MCF 10A (cell line): ENCODE measurements around the gene STUB1. TPM values are rescaled to one million over a fixed set of nuclear protein-coding genes. Genes with fewer than 3 reads are reported as not detected.

Experiments used
- BruUV-seq: library from RNA; stranded (reverse); fragments of 400-500 nt; replicated peaks from 2 replicates; lab custom pipeline; 2021; lab: Mats Ljungman, UMichigan
- CTCF ChIA-PET: fragments of 300-600 bp; sonication (Branson Sonifier 250); formaldehyde crosslinking; extraction: SDS; loops from one replicate; lab custom pipeline; 2021; ENCODE audit warnings: antibody characterized with exemption, inconsistent platforms; lab: Yijun Ruan, JAX
- POLR2A ChIA-PET: fragments of 300-600, 350-650 bp; sonication (Branson Sonifier 250); formaldehyde crosslinking; extraction: SDS; loops from one replicate; lab custom pipeline; 2020; ENCODE audit warnings: antibody characterized with exemption, inconsistent platforms; lab: Yijun Ruan, JAX
- DNase-seq: peaks from one replicate; pipeline ENCODE4 v3.0.0-alpha.2; 2018; ENCODE audit not compliant: unreplicated experiment
- H3K27ac Mint-ChIP-seq: one replicate; pipeline ENCODE4 v1.8.0; 2022; ENCODE audit warnings: mild to moderate bottlenecking, low read depth, mixed read lengths; ENCODE audit not compliant: unreplicated experiment
- H3K27me3 Mint-ChIP-seq: one replicate; pipeline ENCODE4 v1.8.0; 2022; ENCODE audit warnings: mixed read lengths; ENCODE audit not compliant: insufficient read depth, unreplicated experiment
- H3K36me3 Mint-ChIP-seq: one replicate; pipeline ENCODE4 v1.8.0; 2022; ENCODE audit warnings: mild to moderate bottlenecking, moderate library complexity, mixed read lengths; ENCODE audit not compliant: insufficient read depth, unreplicated experiment
- H3K4me1 Mint-ChIP-seq: one replicate; pipeline ENCODE4 v1.8.0; 2022; ENCODE audit warnings: mixed read lengths; ENCODE audit not compliant: insufficient read depth, unreplicated experiment
- H3K4me3 Mint-ChIP-seq: one replicate; pipeline ENCODE4 v1.8.0; 2022; ENCODE audit warnings: mild to moderate bottlenecking, moderate library complexity, mixed read lengths; ENCODE audit not compliant: unreplicated experiment
- H3K9me3 Mint-ChIP-seq: one replicate; pipeline ENCODE4 v1.8.0; 2022; ENCODE audit warnings: mixed read lengths; ENCODE audit not compliant: unreplicated experiment
- CTCF ChIP-seq: fragments of 200-600 bp; IDR thresholded peaks from one replicate; pipeline ENCODE4 v1.8.0; 2022; ENCODE audit warnings: antibody characterized with exemption, mild to moderate bottlenecking; ENCODE audit not compliant: unreplicated experiment
- intact Hi-C: fragments of 100-400 bp; cut with micrococcal nuclease; formaldehyde crosslinking; loops from 2 replicates; pipeline ENCODE4 v1.14.1; 2022
- total RNA-seq: library from RNA; stranded (reverse); gene quantifications from 2 replicates; pipeline ENCODE4 v1.2.3, GENCODE V29; 2022

STUB1 gene
- total RNA-seq, 1 experiment from 2014 or later = 124 TPM

- Mint-ChIP-seq H3K27me3 (no peaks in the 10 kb centered on the region), H3K9me3 (no peaks in the 10 kb centered on the region), H3K36me3 (peaks cover 59% of the 10 kb centered on the region), H3K4me3 (peak overlapping the region; percentile 76), H3K4me1 (peaks cover 6% of the 10 kb centered on the region), H3K27ac (no peak overlapping the region)
- intact Hi-C loops = no loop called here
- no peak for DNase-seq
- no TSS peak for BruUV-seq
- TF ChIP-seq CTCF = no peak
- POLR2A ChIA-PET = interaction anchor here (0.7 to 2.9 kb wide), 11 partner anchors 7 to 155 kb away, joined by 3 to 32 read pairs (median 6); partner anchors contain the start of genes ANTKMT, CAPN15 and WDR24
- CTCF ChIA-PET = interaction anchor here (0.6 to 1.8 kb wide), 3 partner anchors 15 to 30 kb away, joined by 3 to 9 read pairs (median 5); partner anchors contain the start of gene RHOT2
These were observed 2.5 kb downstream of the STUB1 start for GRCh38 chr16:682493-683395.

DNA sequence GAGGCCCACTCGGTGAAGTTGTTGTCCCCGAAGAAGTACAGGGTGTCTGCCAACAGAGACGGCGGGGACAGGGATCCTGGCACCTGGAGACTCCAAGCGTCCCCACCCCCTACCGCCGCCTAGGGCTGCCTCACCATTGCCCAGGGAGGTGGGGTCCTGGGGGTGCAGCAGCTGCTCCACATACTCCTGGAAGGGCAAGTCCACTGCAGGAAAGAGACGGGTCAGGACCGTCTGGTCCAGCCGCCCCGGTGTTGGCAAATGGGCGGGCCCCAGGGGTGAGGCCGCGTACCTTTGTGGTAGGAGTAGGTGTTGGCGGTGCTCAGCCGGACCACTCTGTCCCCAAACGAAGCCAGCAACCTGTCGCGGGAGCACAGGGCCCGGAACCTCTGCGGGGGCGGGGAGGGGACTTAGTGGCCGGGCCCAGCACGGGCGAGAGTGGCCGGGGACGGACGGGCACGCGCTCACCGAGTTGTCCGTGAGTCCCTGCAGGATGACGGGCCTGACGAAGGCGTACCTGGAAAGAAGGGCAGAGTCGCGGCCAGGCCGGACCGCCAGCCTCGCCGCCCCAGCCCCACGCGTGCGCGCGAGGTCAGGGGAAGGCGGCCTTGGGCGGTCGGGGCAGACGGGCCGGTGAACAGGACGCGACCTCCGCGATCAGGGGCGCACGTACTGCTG, 3.3 kb downstream of the STUB1 start:
- POLR2A ChIA-PET = interaction anchor here (0.7 to 2.9 kb wide), 22 partner anchors 8 to 105 kb away, joined by 3 to 16 read pairs (median 4); partner anchors contain the start of genes ANTKMT, CHTF18, METTL26 and RHBDL1
- Mint-ChIP-seq H3K36me3 (peaks cover 61% of the 10 kb centered on the region), H3K4me3 (peak overlapping the region; percentile 76), H3K4me1 (peaks cover 6% of the 10 kb centered on the region), H3K9me3 (no peaks in the 10 kb centered on the region), H3K27me3 (no peaks in the 10 kb centered on the region), H3K27ac (peak overlapping the region; percentile 61)
- no peak for TF ChIP-seq CTCF
- BruUV-seq = no TSS peak
- peak; percentile 36 for DNase-seq
- intact Hi-C loops = no loop called here
- CTCF ChIA-PET = interaction anchor here (0.6 kb wide), 1 partner anchor 31 kb away, joined by 3 read pairs; no protein-coding TSS in a partner anchor

- Mint-ChIP-seq H3K9me3 (no peaks in the 10 kb centered on the region), H3K36me3 (peaks cover 62% of the 10 kb centered on the region), H3K27ac (peak within 1 kb of the TSS; percentile 61), H3K27me3 (no peaks in the 10 kb centered on the region), H3K4me3 (peak within 1 kb of the TSS; percentile 76), H3K4me1 (peaks cover 6% of the 10 kb centered on the region)
- peak; percentile 95 for DNase-seq
- CTCF ChIA-PET = interaction anchor here (0.8 kb wide), 1 partner anchor 31 kb away, joined by 3 read pairs; the partner anchor contains the start of gene METRN
- BruUV-seq = no TSS peak
- POLR2A ChIA-PET = interaction anchor here (0.6 to 2.9 kb wide), 20 partner anchors 9 to 104 kb away, joined by 3 to 16 read pairs (median 3); partner anchors contain the start of genes ANTKMT, CHTF18, METTL26 and RHBDL1
- intact Hi-C loops = no loop called here
- no peak for TF ChIP-seq CTCF
These were observed 4.0 kb downstream of the STUB1 start, which contains the start of gene JMJD8 for GRCh38 chr16:684071-684794. Gene JMJD8 (minus strand): TSS chr16:684334. CDS start chr16:684319, 15 bp downstream.
